DOHH2 (cell line): Measurements from ENCODE around the gene LRRC4C.

ENCODE experiments used
- H3F3A ChIP-seq: fragments of 200-600 bp; sonication (generic), shearing (Covaris generic); 2 replicates; pipeline ENCODE4 v1.6.0; 2016; ENCODE audit warnings: antibody characterized with exemption, mild to moderate bottlenecking; ENCODE audit not compliant: control insufficient read depth, insufficient read depth
- H3K27ac ChIP-seq: fragments of 200-600 bp; sonication (generic); 2 replicates; pipeline ENCODE4 v1.5.1; 2014; ENCODE audit warnings: low read depth, mild to moderate bottlenecking, low read length, moderate library complexity
- H3K27me3 ChIP-seq: fragments of 200-600 bp; sonication (generic); 2 replicates; pipeline ENCODE4 v1.6.1; 2014; ENCODE audit warnings: mild to moderate bottlenecking, low read length, mixed read lengths; ENCODE audit not compliant: control insufficient read depth
- H3K36me3 ChIP-seq: fragments of 200-600 bp; sonication (generic); 2 replicates; pipeline ENCODE4 v1.6.1; 2014; ENCODE audit warnings: mild to moderate bottlenecking, low read length, moderate library complexity, mixed read lengths; ENCODE audit not compliant: control insufficient read depth
- H3K4me1 ChIP-seq: fragments of 200-600 bp; sonication (generic); 2 replicates; pipeline ENCODE4 v1.6.1; 2014; ENCODE audit warnings: mild to moderate bottlenecking, low read length, mixed read lengths; ENCODE audit not compliant: control insufficient read depth
- H3K4me2 ChIP-seq: fragments of 200-600 bp; sonication (generic); 2 replicates; pipeline ENCODE4 v1.6.0; 2014; ENCODE audit warnings: mild to moderate bottlenecking, low read length, moderate library complexity
- H3K4me3 ChIP-seq: fragments of 200-600 bp; sonication (generic); 2 replicates; pipeline ENCODE4 v1.5.1; 2014; ENCODE audit warnings: mild to moderate bottlenecking, low read length, mixed read lengths
- H3K79me2 ChIP-seq: fragments of 200-600 bp; sonication (generic); 2 replicates; pipeline ENCODE4 v1.6.1; 2014; ENCODE audit warnings: mild to moderate bottlenecking, low read length, mixed read lengths; ENCODE audit not compliant: control insufficient read depth
- H3K9me2 ChIP-seq: fragments of 200-600 bp; sonication (generic); replicated peaks from 2 replicates; pipeline ENCODE4 v1.6.1; 2014; ENCODE audit warnings: mild to moderate bottlenecking, low read length, mixed read lengths; ENCODE audit not compliant: control insufficient read depth
- H3K9me3 ChIP-seq: fragments of 200-600 bp; sonication (generic); 2 replicates; pipeline ENCODE4 v1.6.1; 2014; ENCODE audit warnings: antibody characterized with exemption, low read length, mixed read lengths; ENCODE audit not compliant: control insufficient read depth, insufficient read depth
- H4K20me1 ChIP-seq: fragments of 200-600 bp; sonication (generic); 2 replicates; pipeline ENCODE4 v1.6.0; 2014; ENCODE audit warnings: low read depth, mild to moderate bottlenecking, antibody characterized with exemption, low read length, moderate library complexity; ENCODE audit not compliant: control insufficient read depth, insufficient read depth
- CTCF ChIP-seq: fragments of 200-600 bp; sonication (generic); IDR thresholded peaks from one replicate; pipeline ENCODE4 v1.5.1; 2014; ENCODE audit warnings: antibody characterized with exemption, mild to moderate bottlenecking, low read depth, low read length; ENCODE audit not compliant: poor library complexity, severe bottlenecking
- EZH2phosphoT487 ChIP-seq: fragments of 200-600 bp; sonication (generic); IDR thresholded peaks from 2 replicates; pipeline ENCODE4 v1.6.1; 2017; ENCODE audit warnings: borderline replicate concordance, mild to moderate bottlenecking, antibody characterized with exemption, low read length, moderate library complexity, mixed read lengths

The LRRC4C gene

GRCh38 chr11:40894501-40894900 is 565.0 kb downstream of the LRRC4C start:
- no peak overlapping the region for H3K4me2 ChIP-seq
- H3K79me2 ChIP-seq = no peaks in the 10 kb centered on the region
- H3K4me1 ChIP-seq = no peaks in the 10 kb centered on the region
- no peaks in the 10 kb centered on the region for H3K9me3 ChIP-seq
- TF ChIP-seq CTCF (no peak), EZH2phosphoT487 (no peak)
- no peaks in the 10 kb centered on the region for H3F3A ChIP-seq
- no peak overlapping the region for H3K4me3 ChIP-seq
- no peak overlapping the region for H3K27ac ChIP-seq
- no peaks in the 10 kb centered on the region for H3K36me3 ChIP-seq
- H3K27me3 ChIP-seq = no peaks in the 10 kb centered on the region
- no peaks in the 10 kb centered on the region for H3K9me2 ChIP-seq
- H4K20me1 ChIP-seq = no peaks in the 10 kb centered on the region

- H4K20me1 ChIP-seq = no peaks in the 10 kb centered on the region
- no peaks in the 10 kb centered on the region for H3K9me3 ChIP-seq
- TF ChIP-seq EZH2phosphoT487 (no peak), CTCF (no peak)
- H3K9me2 ChIP-seq = no peaks in the 10 kb centered on the region
- H3K27me3 ChIP-seq = no peaks in the 10 kb centered on the region
- no peak overlapping the region for H3K4me3 ChIP-seq
- no peak overlapping the region for H3K27ac ChIP-seq
- H3K36me3 ChIP-seq = no peaks in the 10 kb centered on the region
- no peak overlapping the region for H3K4me2 ChIP-seq
- no peaks in the 10 kb centered on the region for H3F3A ChIP-seq
- H3K4me1 ChIP-seq = no peaks in the 10 kb centered on the region
- no peaks in the 10 kb centered on the region for H3K79me2 ChIP-seq
Measured at GRCh38 chr11:40885250-40885954, 574.0 kb downstream of the LRRC4C start.

- no peak overlapping the region for H3K4me3 ChIP-seq
- no peaks in the 10 kb centered on the region for H3K9me2 ChIP-seq
Measured at GRCh38 chr11:40882301-40882700, 577.2 kb downstream of the LRRC4C start.

More at GRCh38 chr11:40882301-40882700, 577.2 kb downstream of the LRRC4C start:
- Histone ChIP-seq H3K4me2 (no peak overlapping the region), H3K27ac (no peak overlapping the region), H3K27me3 (no peaks in the 10 kb centered on the region), H3K4me1 (no peaks in the 10 kb centered on the region), H3K36me3 (no peaks in the 10 kb centered on the region), H4K20me1 (no peaks in the 10 kb centered on the region), H3K79me2 (no peaks in the 10 kb centered on the region), H3K9me3 (no peaks in the 10 kb centered on the region), H3F3A (no peaks in the 10 kb centered on the region)
- no peak for TF ChIP-seq CTCF
- TF ChIP-seq EZH2phosphoT487 = no peak
